Memory B cell (primary cell): Measurements from ENCODE around the gene ITGBL1.

Source experiments
- ATAC-seq: fragments of 150-1000 bp; cut with Tn5 transposase; 2 replicates; pipeline ENCODE4 v1.10.0; 2021; ENCODE audit warnings: low read depth, mild to moderate bottlenecking, moderate library complexity
- DNase-seq, 2 donors: peaks; one replicate each; pipeline ENCODE4 v3.0.0; 2022; ENCODE audit warnings: low spot score in 2 of 2
- H3K27ac Mint-ChIP-seq: one replicate; pipeline ENCODE4 v1.8.0; 2022; ENCODE audit warnings: mild to moderate bottlenecking, moderate library complexity, mixed read lengths
- H3K27me3 Mint-ChIP-seq: one replicate; pipeline ENCODE4 v1.8.0; 2022; ENCODE audit warnings: mixed read lengths
- H3K36me3 Mint-ChIP-seq: one replicate; pipeline ENCODE4 v1.8.0; 2022; ENCODE audit warnings: mild to moderate bottlenecking, mixed read lengths
- H3K4me1 Mint-ChIP-seq: one replicate; pipeline ENCODE4 v1.8.0; 2022; ENCODE audit warnings: mixed read lengths
- H3K4me3 Mint-ChIP-seq: one replicate; pipeline ENCODE4 v1.8.0; 2022; ENCODE audit warnings: mild to moderate bottlenecking, moderate library complexity, mixed read lengths
- H3K9me3 Mint-ChIP-seq: one replicate; pipeline ENCODE4 v1.8.0; 2022; ENCODE audit warnings: mixed read lengths

Gene ITGBL1

DNA sequence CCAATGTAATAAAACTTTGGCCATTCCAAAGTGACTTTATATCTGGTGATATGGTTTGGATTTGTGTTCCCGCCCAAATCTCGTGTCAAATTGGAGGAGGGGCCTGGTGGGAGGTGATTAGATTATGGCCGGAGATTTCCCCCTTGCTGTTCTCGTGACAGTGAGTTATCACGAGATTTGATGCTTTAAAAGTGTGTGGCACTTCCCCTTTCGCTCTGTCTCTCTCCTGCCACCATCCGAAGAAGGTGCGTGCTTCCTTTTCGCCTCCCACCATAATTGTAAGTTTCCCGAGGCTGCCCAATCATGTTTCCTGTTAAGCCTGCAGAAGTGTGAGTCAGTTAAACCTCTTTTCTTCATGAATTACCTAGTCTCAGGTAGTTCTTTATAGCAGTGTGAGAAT is 26.9 kb upstream of the ITGBL1 start:
- DNase-seq (no peak), ATAC-seq (no peak)
- Mint-ChIP-seq H3K27me3 (peaks cover 1% of the 10 kb centered on the region), H3K4me1 (no peaks in the 10 kb centered on the region), H3K36me3 (no peaks in the 10 kb centered on the region), H3K9me3 (no peaks in the 10 kb centered on the region), H3K27ac (no peak overlapping the region), H3K4me3 (no peak overlapping the region)

GRCh38 chr13:101429733-101430132 is 22.7 kb upstream of the ITGBL1 start:
- peaks cover 5% of the 10 kb centered on the region for H3K27me3 Mint-ChIP-seq
- H3K9me3 Mint-ChIP-seq, result no peaks in the 10 kb centered on the region
- no peaks in the 10 kb centered on the region for H3K36me3 Mint-ChIP-seq
- H3K4me1 Mint-ChIP-seq, result no peaks in the 10 kb centered on the region
- no peak overlapping the region for H3K27ac Mint-ChIP-seq
- ATAC-seq, result no peak
- H3K4me3 Mint-ChIP-seq, result no peak overlapping the region
- no peak for DNase-seq

DNA sequence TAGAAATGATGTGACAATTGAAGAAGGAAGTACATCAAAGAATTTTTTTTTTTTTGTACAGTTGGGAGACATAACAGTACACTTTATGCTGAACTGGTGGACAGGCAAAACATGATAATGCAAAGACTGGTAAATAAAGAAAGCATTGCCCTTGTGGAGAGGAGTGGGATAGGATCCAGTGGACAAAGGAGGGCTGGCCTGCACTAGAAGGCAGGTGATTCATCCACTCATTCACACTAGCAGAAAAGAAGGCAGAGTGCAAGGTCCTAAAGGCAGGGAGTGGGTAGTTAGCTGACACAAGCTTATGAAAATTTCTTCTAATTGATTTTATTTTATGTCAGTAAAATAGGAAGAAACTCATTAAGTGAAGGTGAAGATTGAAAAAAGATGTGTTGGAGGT is 18.6 kb upstream of the ITGBL1 start:
- H3K9me3 Mint-ChIP-seq, result no peaks in the 10 kb centered on the region
- no peak overlapping the region for H3K4me3 Mint-ChIP-seq
- H3K36me3 Mint-ChIP-seq, result no peaks in the 10 kb centered on the region
- no peak overlapping the region for H3K27ac Mint-ChIP-seq
- DNase-seq (no peak), ATAC-seq (no peak)
- H3K4me1 Mint-ChIP-seq, result no peaks in the 10 kb centered on the region
- H3K27me3 Mint-ChIP-seq, result peaks cover 4% of the 10 kb centered on the region

DNA sequence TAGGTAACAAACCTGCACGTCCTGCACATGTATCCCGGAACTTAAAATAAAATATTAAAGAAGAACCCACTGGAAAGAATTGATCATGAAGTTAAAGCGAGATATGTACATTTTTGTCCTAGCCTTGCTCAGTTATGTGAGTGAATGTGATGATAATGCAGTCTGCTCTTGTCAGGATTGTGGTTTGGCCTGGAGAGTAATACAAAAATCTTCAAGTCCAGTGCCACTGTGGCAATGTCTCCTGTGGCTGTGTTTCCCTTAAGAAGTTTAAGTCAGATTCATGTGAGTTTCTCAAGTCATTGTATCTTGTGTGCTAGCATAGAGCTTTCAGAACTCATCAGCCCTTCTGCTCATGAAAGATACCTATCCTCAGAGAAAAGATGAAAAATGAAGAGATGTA is 18.0 kb upstream of the ITGBL1 start:
- H3K9me3 Mint-ChIP-seq, result no peaks in the 10 kb centered on the region

DNA sequence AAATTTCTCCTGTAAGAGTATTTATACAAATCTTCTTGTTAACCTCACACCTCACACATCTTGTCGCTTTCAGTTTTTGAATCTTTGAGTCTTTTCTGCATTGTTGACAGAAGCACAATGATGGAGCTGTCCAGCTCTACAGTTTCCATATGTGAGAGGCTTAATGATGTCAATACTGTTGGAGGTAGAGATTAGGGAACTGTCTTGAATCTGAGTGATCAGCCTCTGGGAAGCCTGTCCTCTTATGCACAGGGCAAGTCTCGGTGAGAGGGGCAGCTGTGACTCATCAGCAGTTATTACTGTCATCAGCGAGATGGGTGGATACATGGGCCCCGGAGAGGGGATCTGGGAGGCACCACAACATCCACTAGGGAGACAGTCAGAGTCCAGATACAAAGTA is 4.6 kb upstream of the ITGBL1 start:
- DNase-seq (no peak), ATAC-seq (no peak)
- no peak overlapping the region for H3K27ac Mint-ChIP-seq
- no peaks in the 10 kb centered on the region for H3K36me3 Mint-ChIP-seq
- H3K27me3 Mint-ChIP-seq, result peaks cover 3% of the 10 kb centered on the region
- H3K4me3 Mint-ChIP-seq, result no peak overlapping the region
- no peaks in the 10 kb centered on the region for H3K4me1 Mint-ChIP-seq
- no peaks in the 10 kb centered on the region for H3K9me3 Mint-ChIP-seq

More for the DNA sequence above, 18.0 kb upstream of the ITGBL1 start:
- H3K4me1 Mint-ChIP-seq, result no peaks in the 10 kb centered on the region
- H3K27ac Mint-ChIP-seq, result no peak overlapping the region
- no peaks in the 10 kb centered on the region for H3K36me3 Mint-ChIP-seq
- H3K27me3 Mint-ChIP-seq, result peaks cover 4% of the 10 kb centered on the region
- H3K4me3 Mint-ChIP-seq, result no peak overlapping the region
- DNase-seq, result no peak
- ATAC-seq, result no peak

- H3K4me1 Mint-ChIP-seq, result peaks cover 3% of the 10 kb centered on the region
- no peak for ATAC-seq
- H3K9me3 Mint-ChIP-seq, result no peaks in the 10 kb centered on the region
- no peak overlapping the region for H3K4me3 Mint-ChIP-seq
- DNase-seq, result no peak
- peaks cover 9% of the 10 kb centered on the region for H3K27me3 Mint-ChIP-seq
- no peaks in the 10 kb centered on the region for H3K36me3 Mint-ChIP-seq
- H3K27ac Mint-ChIP-seq, result no peak overlapping the region
Observed at GRCh38 chr13:101449790-101450748, 2.4 kb upstream of the ITGBL1 start.

DNA sequence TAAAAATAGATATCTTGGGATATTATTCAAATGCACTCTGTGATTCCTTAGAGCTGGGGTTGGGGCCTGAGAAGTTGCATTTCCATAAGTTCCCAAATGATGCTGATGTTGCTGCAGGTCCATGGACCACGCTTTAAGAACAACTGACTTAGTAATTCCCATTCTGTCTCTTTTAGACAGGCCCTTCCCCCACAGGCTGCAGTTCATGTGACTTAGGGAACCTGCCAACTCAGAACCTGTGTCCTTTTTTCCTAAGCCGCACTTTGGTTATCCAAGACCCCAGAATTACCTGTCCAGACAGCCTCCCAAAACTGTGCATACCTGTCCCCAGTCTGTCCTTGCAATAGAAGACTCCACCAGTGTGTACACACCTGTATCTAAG is 1.7 kb upstream of the ITGBL1 start:
- Mint-ChIP-seq H3K27me3 (peaks cover 9% of the 10 kb centered on the region), H3K27ac (no peak overlapping the region), H3K4me1 (peaks cover 3% of the 10 kb centered on the region), H3K9me3 (no peaks in the 10 kb centered on the region), H3K4me3 (no peak overlapping the region), H3K36me3 (no peaks in the 10 kb centered on the region)
- ATAC-seq (no peak), DNase-seq (no peak)

- Mint-ChIP-seq H3K27ac (no peak overlapping the region), H3K27me3 (peaks cover 9% of the 10 kb centered on the region), H3K9me3 (no peaks in the 10 kb centered on the region), H3K36me3 (no peaks in the 10 kb centered on the region), H3K4me3 (no peak overlapping the region), H3K4me1 (peaks cover 3% of the 10 kb centered on the region)
- DNase-seq, result no peak
- ATAC-seq, result no peak
Observed at GRCh38 chr13:101451641-101452040, 834 bp upstream of the ITGBL1 start.

DNA sequence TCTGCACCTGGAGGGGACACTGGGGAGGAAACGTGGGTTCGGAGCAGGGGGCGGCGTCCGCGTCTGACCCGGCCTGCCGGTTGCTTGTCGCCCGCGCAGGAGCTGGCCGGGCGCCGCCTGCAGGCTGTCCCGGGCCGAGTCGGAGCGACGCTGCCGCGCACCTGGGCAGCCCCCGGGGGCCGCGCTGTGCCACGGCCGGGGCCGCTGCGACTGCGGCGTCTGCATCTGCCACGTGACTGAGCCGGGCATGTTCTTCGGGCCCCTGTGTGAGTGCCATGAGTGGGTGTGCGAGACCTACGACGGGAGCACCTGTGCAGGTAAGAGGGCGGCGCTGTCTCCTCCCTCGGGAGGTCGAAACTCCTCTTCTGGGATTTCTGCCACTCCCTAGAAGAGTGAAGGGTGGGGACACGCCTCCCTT is 1.3 kb downstream of the ITGBL1 start:
- H3K27ac Mint-ChIP-seq, result no peak overlapping the region

DNA sequence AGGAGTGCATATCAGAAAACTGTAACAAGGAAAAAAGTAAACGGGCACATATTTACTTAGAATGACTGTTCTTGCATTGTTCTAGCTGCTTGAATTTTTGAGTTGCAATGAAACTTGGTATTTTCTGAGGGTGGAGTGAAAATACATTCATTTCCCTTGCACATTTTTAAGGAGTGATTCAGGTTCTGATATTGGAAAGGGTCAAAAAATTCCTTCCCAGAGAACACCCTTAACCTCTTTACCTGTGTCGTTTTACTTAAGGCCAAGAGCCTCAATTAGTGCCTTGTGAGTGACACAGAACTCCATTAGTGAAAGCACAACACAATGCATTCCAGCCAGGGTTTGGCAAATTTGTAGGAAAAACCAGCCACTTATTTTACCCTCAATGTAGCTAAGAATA is 2.3 kb downstream of the ITGBL1 start:
- ATAC-seq (no peak), DNase-seq (no peak)
- no peak overlapping the region for H3K27ac Mint-ChIP-seq
- H3K9me3 Mint-ChIP-seq, result no peaks in the 10 kb centered on the region
- no peak overlapping the region for H3K4me3 Mint-ChIP-seq
- no peaks in the 10 kb centered on the region for H3K36me3 Mint-ChIP-seq
- peaks cover 3% of the 10 kb centered on the region for H3K4me1 Mint-ChIP-seq
- H3K27me3 Mint-ChIP-seq, result peaks cover 9% of the 10 kb centered on the region

More for the DNA sequence above, 1.3 kb downstream of the ITGBL1 start:
- peaks cover 3% of the 10 kb centered on the region for H3K4me1 Mint-ChIP-seq
- peaks cover 9% of the 10 kb centered on the region for H3K27me3 Mint-ChIP-seq
- peak overlapping the region; percentile 61 for H3K4me3 Mint-ChIP-seq
- no peaks in the 10 kb centered on the region for H3K9me3 Mint-ChIP-seq
- H3K36me3 Mint-ChIP-seq, result no peaks in the 10 kb centered on the region
- DNase-seq (no peak), ATAC-seq (no peak)

DNA sequence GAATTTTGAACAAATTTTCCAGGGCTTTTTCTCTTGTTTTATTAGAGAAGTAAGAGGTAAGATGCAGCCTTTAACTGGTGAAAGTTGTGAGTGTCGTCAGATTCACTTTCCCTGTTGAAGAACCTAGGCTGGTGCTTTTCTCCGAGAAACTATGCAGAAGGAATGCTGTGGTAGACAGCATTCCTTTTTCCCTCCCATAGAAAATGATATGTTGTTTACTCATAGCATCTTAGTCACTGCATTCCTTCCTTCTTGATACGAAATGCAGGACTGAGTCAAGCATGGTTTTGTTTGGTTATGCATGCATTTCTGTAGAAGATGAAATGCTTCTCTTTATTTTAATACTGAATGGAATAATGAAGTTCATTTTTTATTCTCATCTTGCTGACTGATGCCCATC is 3.4 kb downstream of the ITGBL1 start:
- DNase-seq, result no peak
- no peak overlapping the region for H3K4me3 Mint-ChIP-seq

GRCh38 chr13:101457176-101457575 is 4.7 kb downstream of the ITGBL1 start:
- Mint-ChIP-seq H3K27me3 (peaks cover 9% of the 10 kb centered on the region), H3K9me3 (peaks cover 1% of the 10 kb centered on the region), H3K36me3 (no peaks in the 10 kb centered on the region), H3K4me1 (peaks cover 3% of the 10 kb centered on the region), H3K27ac (no peak overlapping the region), H3K4me3 (no peak overlapping the region)
- no peak for ATAC-seq
- DNase-seq, result no peak

More for the DNA sequence above, 3.4 kb downstream of the ITGBL1 start:
- Mint-ChIP-seq H3K27ac (no peak overlapping the region), H3K27me3 (peaks cover 9% of the 10 kb centered on the region), H3K4me1 (peaks cover 3% of the 10 kb centered on the region), H3K9me3 (peaks cover 1% of the 10 kb centered on the region), H3K36me3 (no peaks in the 10 kb centered on the region)
- ATAC-seq, result no peak

- Mint-ChIP-seq H3K9me3 (no peaks in the 10 kb centered on the region), H3K36me3 (no peaks in the 10 kb centered on the region), H3K27ac (no peak overlapping the region), H3K4me1 (no peaks in the 10 kb centered on the region), H3K4me3 (no peak overlapping the region), H3K27me3 (no peaks in the 10 kb centered on the region)
- DNase-seq (no peak), ATAC-seq (no peak)
Observed at GRCh38 chr13:101465877-101466276, 13.4 kb downstream of the ITGBL1 start.

DNA sequence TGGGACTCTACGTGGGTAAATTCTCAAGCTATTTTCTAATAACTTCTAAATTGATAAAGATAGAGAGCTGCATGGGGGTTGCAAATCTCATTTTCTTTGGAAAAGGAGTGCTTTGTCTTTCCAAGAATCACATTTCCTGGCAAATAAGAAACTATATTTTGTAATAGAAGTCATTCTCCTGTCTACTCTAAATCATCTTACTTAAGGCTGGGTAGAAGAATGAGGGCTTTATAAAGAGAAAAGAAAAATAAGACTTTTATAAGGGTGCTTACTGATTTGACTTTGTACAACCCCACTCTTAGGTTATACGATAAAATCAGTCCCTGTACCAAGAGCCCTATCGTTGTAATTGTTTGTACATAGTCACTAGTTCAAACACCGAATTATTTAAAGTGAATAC is 14.9 kb downstream of the ITGBL1 start:
- DNase-seq, result no peak
- Mint-ChIP-seq H3K36me3 (no peaks in the 10 kb centered on the region), H3K27ac (no peak overlapping the region), H3K9me3 (no peaks in the 10 kb centered on the region), H3K4me3 (no peak overlapping the region), H3K4me1 (no peaks in the 10 kb centered on the region), H3K27me3 (no peaks in the 10 kb centered on the region)
- no peak for ATAC-seq

DNA sequence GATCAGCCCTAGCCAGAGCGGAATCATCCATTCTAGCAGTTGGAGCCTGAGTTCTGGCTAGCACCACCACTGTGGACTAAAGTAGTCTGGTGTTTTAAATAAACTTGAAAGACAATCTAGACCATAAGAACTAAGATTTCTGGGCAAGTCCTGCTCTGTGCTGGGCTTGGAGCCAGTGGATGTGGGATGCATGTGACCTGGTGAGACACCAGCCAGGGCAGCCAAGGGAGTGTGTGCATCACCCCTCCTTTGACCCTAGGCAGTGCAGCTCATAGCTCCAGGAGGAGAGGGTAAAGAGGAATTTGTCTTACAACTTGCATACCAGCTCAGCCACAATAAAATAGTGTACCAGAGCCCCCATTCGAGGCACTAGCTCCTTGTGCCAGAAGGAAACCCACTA is 21.0 kb downstream of the ITGBL1 start:
- no peak for ATAC-seq
- peaks cover 5% of the 10 kb centered on the region for H3K27me3 Mint-ChIP-seq

More for the DNA sequence above, 21.0 kb downstream of the ITGBL1 start:
- Mint-ChIP-seq H3K27ac (no peak overlapping the region), H3K9me3 (no peaks in the 10 kb centered on the region), H3K4me3 (no peak overlapping the region), H3K36me3 (no peaks in the 10 kb centered on the region), H3K4me1 (no peaks in the 10 kb centered on the region)
- no peak for DNase-seq
